HG03571 (cell line): Measurements from ENCODE around the gene DENND1A.

Experiments
- ATAC-seq: cut with Tn5 transposase; IDR thresholded peaks from one replicate; pipeline ENCODE4 v1.9.1; 2021; ENCODE audit not compliant: unreplicated experiment

DENND1A gene

GRCh38 chr9:123550797-123551196 is 379.1 kb downstream of the DENND1A start:
- ATAC-seq = no peak

- ATAC-seq = no peak
Observed at GRCh38 chr9:123550012-123550411, 379.9 kb downstream of the DENND1A start.

- no peak for ATAC-seq
Observed at GRCh38 chr9:123548741-123549545, 381.0 kb downstream of the DENND1A start.

GRCh38 chr9:123544007-123544827 is 385.7 kb downstream of the DENND1A start:
- no peak for ATAC-seq

GRCh38 chr9:123543492-123543891 is 386.4 kb downstream of the DENND1A start:
- ATAC-seq = no peak

- no peak for ATAC-seq
Observed at GRCh38 chr9:123542435-123543225, 387.3 kb downstream of the DENND1A start.

GRCh38 chr9:123541411-123541810 is 388.5 kb downstream of the DENND1A start:
- no peak for ATAC-seq

- no peak for ATAC-seq
Observed at GRCh38 chr9:123540457-123540856, 389.5 kb downstream of the DENND1A start.

- ATAC-seq = no peak
Observed at GRCh38 chr9:123537809-123538208, 392.1 kb downstream of the DENND1A start.

- no peak for ATAC-seq
Observed at GRCh38 chr9:123536455-123536868, 393.5 kb downstream of the DENND1A start.

- no peak for ATAC-seq
Observed at GRCh38 chr9:123534336-123534735, 395.6 kb downstream of the DENND1A start.

GRCh38 chr9:123530244-123530643 is 399.7 kb downstream of the DENND1A start:
- no peak for ATAC-seq

- ATAC-seq = no peak
Observed at GRCh38 chr9:123528501-123528900, 401.4 kb downstream of the DENND1A start.

- ATAC-seq = no peak
Observed at GRCh38 chr9:123527981-123528380, 401.9 kb downstream of the DENND1A start.

GRCh38 chr9:123525957-123526356 is 404.0 kb downstream of the DENND1A start:
- ATAC-seq = no peak

- ATAC-seq = no peak
Observed at GRCh38 chr9:123525424-123525823, 404.5 kb downstream of the DENND1A start.

GRCh38 chr9:123524866-123525265 is 405.1 kb downstream of the DENND1A start:
- no peak for ATAC-seq

GRCh38 chr9:123523845-123524244 is 406.1 kb downstream of the DENND1A start:
- no peak for ATAC-seq

GRCh38 chr9:123523001-123523400 is 406.9 kb downstream of the DENND1A start:
- no peak for ATAC-seq

GRCh38 chr9:123522251-123522650 is 407.7 kb downstream of the DENND1A start:
- ATAC-seq = no peak

- ATAC-seq = no peak
Observed at GRCh38 chr9:123518338-123518737, 411.6 kb downstream of the DENND1A start.
